HG02970 (cell line): ENCODE results near the gene MYH13.

Experiments
- ATAC-seq: cut with Tn5 transposase; IDR thresholded peaks from one replicate; pipeline ENCODE4 v1.9.1; 2021; ENCODE audit warnings: mild to moderate bottlenecking, moderate library complexity, moderate number of reproducible peaks; ENCODE audit not compliant: unreplicated experiment, low FRiP score

MYH13 gene

DNA sequence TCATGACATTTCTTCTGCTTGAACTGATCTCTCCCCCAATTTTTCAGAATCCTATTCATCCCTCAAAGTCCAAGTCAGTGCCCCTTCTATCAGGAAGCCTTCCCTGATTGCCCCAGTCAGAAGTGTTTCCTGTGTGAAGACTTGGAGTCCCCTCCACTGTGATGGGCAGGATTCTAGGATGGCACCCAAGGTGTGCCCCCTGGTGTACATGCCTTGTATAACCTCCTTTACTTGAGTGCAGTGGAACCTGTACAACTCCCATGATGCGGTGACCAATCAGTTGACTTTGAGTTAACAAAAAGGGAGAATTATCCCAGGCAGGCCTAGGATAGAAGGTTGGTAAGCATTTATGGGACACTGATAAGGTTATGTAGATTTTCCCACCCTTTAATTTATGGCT is 23.4 kb downstream of the MYH13 start:
- ATAC-seq: no peak

DNA sequence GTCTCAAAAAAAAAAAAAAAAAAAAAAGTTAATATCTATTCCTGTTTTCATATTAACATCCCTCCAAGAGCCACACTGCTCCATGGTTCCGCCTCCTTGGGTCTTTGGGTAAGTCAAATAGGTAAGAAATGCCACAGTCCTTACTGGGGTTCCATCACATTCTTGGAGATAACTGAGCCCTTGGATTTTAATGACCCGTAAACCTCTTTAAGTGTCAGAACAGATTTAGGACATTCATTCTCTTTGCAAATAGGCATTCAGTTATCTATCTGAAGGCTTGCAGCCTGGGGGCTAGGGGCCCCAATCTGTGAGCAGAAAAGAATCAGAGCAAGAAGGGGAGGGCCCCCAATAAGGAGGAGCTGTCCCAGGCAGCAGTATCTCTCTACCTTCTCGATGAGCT is 28.0 kb downstream of the MYH13 start:
- no peak for ATAC-seq

DNA sequence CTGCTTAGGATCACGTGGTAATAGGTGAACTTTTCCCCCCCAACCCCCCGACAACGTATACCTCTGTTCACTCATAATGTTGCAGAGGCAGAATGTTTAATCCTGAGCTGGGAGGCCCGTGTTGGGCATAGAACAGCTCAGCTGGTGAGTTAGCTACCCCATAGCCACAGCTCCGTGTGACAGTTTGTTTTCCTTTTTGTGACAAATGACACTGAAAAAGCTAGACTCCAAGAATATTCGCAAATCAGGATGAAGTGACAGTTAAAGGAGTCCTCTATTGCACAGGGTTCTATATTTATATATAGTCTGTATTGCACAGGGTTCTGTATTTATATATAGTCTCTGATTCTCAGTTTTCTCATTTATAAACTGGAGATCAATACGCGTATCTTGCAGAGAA is 33.8 kb downstream of the MYH13 start:
- no peak for ATAC-seq

DNA sequence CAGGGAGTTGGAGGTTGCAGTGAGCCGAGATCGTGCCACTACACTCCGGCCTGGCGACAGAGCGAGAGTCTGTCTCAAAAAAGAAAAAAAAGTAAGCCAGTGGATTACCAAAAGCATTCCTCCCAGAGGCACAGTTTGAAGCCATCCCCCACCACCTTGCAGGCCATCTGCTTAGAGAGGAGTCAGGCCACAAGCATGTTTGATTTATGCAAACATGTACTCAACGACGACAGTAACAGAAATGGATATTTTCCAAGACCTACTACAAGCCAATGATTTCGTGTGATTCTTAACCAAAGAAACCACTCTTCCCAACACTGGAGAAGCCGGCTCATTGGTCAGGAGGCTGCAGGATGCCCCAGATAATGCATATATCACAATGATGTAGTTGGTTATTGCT is 34.8 kb downstream of the MYH13 start:
- no peak for ATAC-seq

DNA sequence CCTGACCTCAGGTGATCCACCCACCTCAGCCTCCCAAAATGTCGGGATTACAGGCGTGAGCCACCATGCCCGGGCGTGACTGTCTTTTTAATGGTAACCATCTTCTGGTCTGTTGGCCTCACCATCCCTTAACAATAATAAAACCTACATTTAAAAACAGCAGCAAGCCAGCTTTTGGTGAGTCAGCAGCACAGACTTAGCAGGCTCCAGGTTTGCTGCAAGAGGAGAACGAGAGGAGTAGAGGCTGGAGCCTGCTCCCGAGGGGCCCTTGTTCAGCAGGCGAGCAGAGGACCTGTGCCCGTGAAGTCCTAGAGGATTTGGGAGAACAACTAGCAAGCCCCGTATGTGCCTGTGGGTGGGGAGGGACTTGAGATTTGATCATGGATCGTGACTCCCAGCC is 35.7 kb downstream of the MYH13 start:
- no peak for ATAC-seq

DNA sequence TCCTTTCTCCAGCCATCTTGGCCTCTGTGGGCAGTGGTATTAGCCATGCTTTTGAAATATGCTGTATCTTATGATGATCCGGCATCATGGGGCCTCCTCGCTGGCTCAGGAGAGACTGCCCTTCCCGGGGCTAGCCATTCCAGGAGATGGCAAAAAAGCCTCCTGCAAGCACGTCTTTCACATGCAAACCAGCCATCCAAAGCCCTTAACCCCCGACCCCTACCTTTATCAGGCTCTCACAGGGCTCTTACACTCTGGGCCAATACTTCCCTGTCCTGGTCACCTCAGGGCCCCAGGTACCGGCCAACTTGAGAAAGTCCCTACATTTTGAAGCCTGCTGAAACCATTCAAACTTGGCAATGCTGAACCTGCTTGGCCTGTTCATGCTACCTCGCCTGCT is 36.4 kb downstream of the MYH13 start:
- no peak for ATAC-seq

DNA sequence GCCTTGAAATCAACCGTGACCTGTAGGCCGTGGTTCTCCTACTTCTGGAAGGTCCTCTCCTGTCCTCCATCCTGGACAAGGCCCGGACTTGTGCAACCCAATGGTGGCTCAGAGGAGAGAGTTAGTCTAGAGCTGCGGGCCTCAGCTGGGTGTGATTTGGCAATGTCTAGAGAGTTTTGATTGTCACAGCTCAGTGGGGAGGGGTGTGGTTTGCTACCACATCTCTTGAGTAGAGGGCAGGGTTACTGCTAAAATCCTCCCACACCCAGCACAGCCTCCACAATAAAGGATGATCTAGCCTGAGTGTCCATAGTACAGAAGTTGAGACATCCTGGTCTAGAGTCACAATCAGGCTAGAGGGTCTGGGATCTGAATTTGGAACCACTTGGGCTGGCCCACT is 40.3 kb downstream of the MYH13 start:
- no peak for ATAC-seq

DNA sequence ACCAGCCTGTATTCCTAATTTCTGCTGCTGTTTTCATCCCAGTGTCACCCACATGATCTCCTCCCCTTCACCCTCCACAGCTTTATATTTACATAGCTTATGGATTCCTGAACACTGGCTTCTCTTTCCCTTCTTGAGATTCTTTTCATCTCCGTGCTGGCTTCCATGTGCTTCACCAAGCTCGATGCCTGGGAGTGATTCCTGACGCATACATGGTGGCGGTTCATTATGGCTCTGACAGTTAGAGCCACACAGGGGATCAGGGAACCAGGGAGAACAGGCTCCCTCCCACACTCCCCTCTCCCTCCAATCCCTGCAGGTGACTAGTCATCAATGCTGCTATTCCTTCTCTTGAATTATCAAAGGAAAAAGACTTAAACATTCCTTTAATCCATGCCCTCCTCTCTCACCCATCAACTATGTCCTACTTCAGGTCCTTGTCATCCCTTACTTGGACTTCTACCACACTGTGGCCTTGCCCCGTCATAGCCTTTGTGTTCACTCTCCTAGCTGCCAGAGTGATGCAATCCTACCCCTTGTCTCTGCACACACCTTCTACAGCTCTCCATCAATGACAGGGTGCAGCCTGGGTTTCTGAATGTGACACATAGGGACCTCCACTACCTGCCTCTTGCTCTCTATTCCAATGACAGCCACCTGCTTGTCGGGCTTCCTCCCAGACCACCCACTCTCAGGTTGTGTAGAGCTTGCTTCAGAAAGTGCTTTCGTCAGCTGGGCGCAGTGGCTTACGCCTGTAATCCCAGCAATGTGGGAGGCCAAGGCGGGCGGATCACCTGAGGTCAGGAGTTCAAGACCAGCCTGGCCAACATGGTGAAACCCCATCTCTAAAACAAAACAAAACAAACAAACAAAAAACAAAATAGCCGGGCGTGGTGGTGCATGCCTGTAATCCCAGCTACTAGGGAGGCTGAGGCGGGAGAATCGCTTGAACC is 43.6 kb downstream of the MYH13 start:
- ATAC-seq: no peak

DNA sequence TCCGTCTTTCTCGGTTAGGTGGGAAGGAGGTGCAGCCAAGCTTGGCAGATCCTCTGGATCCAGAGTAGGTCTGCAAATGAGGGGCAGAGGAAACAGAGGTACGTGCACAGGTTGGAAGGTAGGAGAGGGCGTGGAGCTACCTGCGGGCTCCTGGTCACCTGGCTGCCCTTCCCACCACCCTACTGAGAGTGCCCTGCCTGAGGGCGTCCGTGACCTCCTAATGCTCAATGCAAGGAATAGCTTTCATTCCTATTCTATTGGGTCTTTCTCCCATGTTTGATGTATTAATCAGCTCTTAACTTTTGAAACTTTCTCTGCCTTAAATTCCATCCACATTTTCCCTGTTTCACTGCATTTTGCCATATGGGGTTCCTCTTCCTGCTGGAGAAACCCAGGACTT is 44.6 kb downstream of the MYH13 start:
- ATAC-seq: no peak

DNA sequence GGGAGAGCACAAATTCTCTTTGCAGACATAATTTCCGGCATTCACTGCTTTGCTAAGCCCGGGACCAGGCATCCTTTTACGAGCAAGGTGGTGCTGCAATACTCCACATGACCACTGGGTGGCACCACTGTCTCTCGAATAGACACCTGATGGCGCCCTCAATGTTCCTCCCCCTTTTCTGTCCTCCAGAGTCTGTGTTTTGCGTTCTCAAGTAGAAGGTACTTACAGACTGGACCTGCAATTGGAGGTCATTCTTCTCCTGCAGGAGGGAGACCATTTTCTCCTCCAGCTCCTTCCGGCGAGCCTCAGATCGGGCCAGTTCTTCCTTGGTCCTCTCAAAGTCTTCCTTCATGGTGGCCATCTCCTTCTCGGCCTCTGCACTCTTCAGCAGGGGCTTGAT is 45.2 kb downstream of the MYH13 start:
- ATAC-seq: peak; percentile 60

DNA sequence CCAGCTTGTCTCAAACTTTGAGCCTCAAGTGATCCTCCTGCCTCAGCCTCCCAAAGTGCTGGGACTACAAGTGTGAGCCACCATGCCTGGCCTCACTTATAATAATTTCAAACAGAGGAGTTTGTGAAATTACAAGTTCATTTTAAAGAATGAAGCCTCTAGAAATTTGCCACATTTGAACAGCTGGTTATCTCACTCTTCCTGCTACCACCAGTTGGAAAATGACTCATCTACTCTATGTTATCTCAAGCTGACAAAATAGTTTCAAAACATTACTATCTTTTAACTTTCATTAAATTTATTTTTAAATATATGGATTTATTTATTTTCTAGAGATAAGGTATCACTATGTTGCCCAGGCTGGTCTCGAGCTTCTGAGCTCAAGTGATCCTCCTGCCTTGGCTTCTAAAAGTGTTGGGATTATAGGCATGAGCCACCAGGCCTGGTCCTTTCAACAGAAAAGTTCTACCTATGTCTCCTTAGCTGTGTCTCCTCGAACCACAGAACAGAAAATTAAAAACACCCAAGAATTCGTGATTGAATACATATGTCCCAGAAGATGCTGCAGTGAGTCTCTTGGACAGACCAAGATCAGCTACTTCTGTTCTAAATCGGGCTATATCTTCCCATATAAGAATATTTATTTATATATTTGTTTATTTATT is 47.6 kb downstream of the MYH13 start:
- no peak for ATAC-seq

DNA sequence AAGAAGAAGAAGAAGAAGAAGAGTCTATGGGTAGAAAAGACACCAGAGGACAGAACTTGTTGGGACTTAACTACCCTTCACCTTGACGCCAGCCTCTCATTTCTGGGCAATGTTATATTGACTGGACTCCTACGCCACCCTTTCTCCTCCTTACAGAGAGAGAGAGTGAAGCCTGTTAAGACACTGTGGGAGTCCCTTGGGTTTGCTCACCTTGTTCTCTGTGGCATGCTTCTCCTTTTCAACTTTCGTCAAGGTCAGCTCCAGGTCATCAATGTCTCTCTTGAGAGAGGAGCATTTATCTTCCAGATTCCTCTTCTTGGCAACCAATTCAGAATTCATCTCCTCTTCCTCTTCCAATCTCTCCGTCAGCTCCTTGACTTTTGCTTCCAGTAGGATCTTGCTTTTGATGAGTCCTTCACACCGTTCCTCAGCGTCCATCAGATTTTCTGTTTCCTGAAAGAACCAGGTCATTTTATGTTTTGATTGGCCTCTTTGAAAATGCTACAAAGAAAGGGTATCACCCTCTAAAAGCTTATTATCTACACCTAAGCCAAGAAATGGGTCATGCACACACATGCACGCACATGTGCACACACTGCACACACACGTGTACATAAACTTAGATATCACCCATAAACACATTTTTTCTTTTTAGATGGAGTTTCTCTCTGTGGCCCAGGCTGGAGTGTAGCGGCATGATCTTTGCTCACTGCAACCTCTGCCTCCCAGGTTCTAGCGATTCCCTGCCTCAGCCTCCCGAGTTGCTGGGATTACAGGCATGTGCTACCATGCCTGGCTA is 48.8 kb downstream of the MYH13 start:
- no peak for ATAC-seq

DNA sequence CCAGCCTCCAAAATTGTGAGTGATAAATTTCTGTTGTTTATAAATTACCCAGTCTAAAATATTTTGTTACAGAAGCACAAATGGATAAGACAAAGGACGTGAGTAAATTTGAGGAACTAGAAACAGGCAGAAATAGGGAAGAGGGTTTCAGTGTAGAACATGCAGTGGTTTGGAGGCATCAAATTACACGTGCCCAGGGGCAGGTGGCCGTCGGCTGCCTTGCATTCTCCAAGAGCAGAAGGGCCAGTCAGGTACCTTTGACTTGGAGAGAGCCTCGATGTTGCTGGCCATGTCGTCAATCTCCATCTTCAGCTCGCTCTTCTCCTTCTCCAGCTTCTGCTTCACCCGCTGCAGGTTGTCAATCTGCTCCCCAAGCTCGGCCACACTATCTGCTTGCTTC is 54.3 kb downstream of the MYH13 start:
- ATAC-seq: no peak

DNA sequence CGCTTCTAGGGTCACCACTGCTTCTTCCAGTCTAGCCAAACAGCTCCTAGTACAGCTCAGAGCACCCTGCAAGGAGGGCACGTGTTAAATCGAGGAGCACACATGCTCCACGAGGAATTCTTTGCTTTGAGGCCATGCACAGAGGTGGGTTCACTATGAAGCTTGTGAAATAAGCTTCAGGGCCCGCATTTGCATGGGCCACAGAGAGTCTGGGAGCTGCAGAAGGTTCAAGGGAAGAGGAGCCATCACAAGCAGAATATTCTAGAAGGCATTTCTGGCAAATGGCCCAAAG is 55.3 kb downstream of the MYH13 start:
- no peak for ATAC-seq

DNA sequence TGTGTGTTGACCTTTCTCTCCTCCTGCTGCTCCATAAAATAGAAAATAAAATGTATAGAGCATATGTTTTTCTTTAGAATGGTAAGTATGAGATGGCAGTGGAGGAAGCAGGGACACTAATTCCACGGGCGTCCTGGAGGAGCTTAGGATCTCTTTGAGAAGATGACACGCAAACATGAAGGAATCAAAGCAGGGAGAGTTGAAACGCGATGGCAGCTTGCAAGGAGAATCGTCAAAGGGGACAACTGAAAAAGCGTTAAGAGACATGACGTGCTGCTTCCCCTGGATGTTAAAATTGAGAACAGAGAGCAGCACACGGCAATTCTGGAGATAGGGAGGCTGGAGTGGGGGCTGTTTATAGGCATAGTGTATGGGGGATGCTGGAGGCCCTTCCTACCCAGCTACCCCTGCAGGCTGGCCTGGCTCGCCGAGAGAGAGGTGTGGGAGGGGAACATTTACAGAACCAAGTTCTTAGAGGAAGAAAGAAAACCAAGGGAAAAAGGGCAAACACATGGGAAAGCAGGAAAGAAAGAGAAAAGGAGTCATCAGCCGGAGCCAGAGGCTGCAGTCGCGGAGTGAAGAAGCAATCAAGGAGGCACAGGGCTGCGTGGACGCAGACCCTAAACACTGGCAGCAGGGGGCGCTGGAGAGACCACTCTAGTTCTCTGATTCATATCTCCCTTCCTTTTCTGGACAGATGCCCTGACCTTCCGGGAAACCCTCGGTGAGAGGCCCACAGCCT is 55.8 kb downstream of the MYH13 start:
- no peak for ATAC-seq

DNA sequence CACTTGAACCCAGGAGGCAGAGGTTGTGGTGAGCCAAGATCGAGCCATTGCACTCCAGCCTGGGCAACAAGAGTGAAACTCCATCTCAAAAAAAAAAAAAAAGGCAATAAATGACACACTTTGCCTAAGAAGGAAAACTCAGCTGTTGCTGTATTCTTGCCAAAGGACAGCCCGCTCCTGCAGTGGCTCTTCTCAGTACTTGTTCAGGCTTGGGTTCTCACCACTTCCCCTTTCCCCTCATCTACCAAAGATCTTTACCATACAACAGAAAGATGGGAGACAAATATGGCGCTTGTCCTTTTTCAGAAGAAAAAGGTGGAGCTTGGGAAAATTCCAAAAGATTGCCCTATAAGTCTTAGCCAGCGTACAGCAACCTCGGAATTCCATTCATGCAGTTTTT is 58.5 kb downstream of the MYH13 start:
- ATAC-seq: no peak

DNA sequence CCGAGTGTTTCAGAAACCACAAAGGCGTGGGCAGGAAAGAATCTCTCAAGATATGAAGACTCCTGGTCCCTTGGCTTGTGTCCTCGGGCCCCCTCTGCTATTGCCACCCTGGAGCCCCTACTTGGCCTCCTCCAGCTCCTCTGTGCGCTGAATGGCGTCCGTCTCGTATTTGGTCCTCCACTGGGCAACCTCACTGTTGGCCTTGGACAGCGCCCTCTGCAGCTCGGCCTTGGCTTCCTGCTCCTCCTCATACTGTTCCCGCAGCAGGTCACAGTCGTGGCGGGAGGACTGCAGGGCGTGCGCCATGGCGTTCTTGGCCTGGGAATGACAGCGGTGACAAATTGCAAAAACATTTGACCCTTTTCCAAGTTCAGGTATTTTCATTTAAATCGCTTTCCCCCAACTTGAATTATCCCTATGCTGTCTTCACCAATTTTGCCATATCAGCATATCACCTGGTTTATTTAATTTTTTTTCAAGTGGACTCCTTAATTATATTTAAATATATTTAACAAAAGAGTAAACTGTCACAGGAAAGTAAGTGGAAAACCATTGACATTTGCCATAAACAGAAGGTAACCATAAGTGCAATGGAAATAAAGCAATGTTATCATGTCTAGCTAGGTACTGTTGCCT is 59.7 kb downstream of the MYH13 start:
- no peak for ATAC-seq

DNA sequence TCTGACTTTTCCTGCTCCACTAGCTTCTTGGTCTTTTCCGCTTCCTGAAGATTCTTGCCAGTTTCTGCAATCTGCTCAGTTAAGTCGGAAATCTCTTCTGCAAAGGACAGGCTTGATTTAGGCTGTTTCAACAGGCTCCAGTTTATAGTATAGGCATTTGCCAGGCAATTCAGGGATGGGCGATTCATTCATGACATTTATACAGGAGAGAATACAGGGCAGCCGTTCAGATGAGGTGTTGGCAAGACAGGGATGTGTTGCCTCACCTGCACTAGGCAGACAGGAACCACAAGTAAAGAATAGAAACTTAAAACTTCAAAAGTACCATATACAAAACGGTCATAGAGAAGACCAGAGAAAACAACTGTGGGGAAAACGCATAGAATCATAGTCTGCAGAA is 61.7 kb downstream of the MYH13 start:
- no peak for ATAC-seq

DNA sequence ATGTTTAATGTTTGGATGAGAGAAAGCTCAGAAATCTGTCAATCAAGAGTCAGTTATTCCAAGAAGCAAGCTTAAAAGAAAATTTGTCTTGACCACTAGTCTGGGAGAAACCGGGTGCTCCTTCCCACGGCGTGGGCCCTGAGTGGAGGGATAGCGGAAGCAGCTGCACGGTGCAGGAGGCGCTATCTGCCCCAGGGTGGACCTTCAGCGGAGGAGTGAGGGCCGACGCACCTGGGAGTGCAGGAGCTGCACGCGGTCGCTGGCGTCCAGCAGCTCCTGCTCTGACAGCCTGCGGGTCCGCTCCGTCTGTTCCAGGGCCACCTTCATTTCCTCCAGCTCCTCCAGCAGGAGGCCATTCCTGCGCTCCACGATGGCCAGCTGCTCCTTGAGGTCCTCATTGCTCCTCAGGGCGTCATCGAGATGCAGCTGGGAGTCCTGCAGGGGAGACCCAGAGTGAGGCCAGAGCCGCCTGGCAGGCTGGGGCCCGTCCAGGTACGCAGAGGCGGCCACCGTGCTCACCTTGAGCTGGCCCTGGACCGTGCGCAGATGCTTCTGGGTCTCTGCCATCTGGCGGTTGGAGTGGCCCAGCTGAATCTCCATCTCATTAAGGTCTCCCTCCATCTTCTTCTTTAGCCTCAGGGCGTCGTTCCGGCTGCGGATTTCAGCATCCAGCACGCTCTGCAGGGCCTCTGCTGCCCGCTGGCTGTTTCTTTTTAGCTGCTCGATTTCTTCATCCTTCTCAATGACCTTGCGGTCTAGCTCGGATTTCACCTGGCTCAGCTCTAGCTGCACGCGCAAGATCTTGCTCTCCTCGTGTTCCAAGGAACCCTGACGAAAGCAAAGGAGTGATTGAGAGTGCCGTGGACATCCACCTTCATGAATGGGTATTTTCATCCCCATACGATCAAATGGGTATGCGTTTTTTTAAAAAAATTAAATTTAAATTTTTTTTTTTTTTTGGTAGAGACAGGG is 63.5 kb downstream of the MYH13 start:
- no peak for ATAC-seq
